K562 (cell line): ENCODE results near the gene NOL4L. TPM values are rescaled to one million over a fixed set of nuclear protein-coding genes. Genes with fewer than 3 reads are reported as not detected.

Source experiments
- BCOR ChIP-seq: fragments of 450-650 bp; IDR thresholded peaks from 2 replicates; pipeline ENCODE4 v1.6.1; 2016
- CBX1 ChIP-seq: sonication (generic); IDR thresholded peaks from 2 replicates; pipeline ENCODE4 v1.6.1; 2016; ENCODE audit warnings: antibody characterized with exemption, low read depth, mild to moderate bottlenecking
- DMBX1 ChIP-seq: fragments of 250-450 bp; sonication (Bioruptor Pico); IDR thresholded peaks from 2 replicates; pipeline ENCODE4 v1.8.0; 2022; ENCODE audit warnings: inconsistent platforms, mild to moderate bottlenecking, moderate library complexity, borderline replicate concordance
- E2F6 ChIP-seq, 2 experiments: IDR thresholded peaks; 2 replicates each; pipeline ENCODE4 v1.6.1; 2011; ENCODE audit warnings: borderline replicate concordance in 1 of 2, control low read depth in 1 of 2, low read depth in 1 of 2, low read length in 1 of 2, mild to moderate bottlenecking in 1 of 2, mixed read lengths in 1 of 2, moderate library complexity in 1 of 2; ENCODE audit not compliant: insufficient read depth in 1 of 2, insufficient read length in 1 of 2, poor library complexity in 1 of 2, severe bottlenecking in 1 of 2; ENCODE audit errors: extremely low read depth in 1 of 2
- ESRRA ChIP-seq: fragments of 450-650 bp; IDR thresholded peaks from 2 replicates; pipeline ENCODE4 v1.6.1; 2014; ENCODE audit warnings: low read depth, mild to moderate bottlenecking, moderate library complexity, borderline replicate concordance
- FOXA3 ChIP-seq, 2 experiments: fragments of 450-650 bp in 1 of 2; sonication (generic) in 1 of 2; formaldehyde crosslinking; IDR thresholded peaks in 1 of 2; conservative IDR thresholded peaks in 1 of 2; 2 replicates each; pipeline versions ENCODE4 v1.4.0 to v1.8.0; 2020 to 2022; ENCODE audit warnings: mild to moderate bottlenecking in 2 of 2, missing genetic modification reagents in 1 of 2
- KDM1A ChIP-seq, 2 experiments: fragments of 450-650 bp; IDR thresholded peaks; 2 replicates each; pipeline ENCODE4 v1.6.1; 2016; ENCODE audit warnings: mild to moderate bottlenecking in 2 of 2
- NR0B1 ChIP-seq: fragments of 450-650 bp; IDR thresholded peaks from one replicate; pipeline ENCODE4 v1.6.1; 2018; ENCODE audit warnings: mild to moderate bottlenecking, moderate library complexity; ENCODE audit not compliant: partially characterized antibody
- PTBP1 ChIP-seq: fragments of 200-400 bp; formaldehyde crosslinking; IDR thresholded peaks from 2 replicates; pipeline ENCODE4 v1.6.1; 2017; ENCODE audit warnings: low read depth, low read length
- RBM22 ChIP-seq: fragments of 200-400 bp; formaldehyde crosslinking; IDR thresholded peaks from 2 replicates; pipeline ENCODE4 v1.6.1; 2018; ENCODE audit warnings: low read length, low read depth; ENCODE audit not compliant: poor library complexity, severe bottlenecking
- RBM34 ChIP-seq: fragments of 200-400 bp; formaldehyde crosslinking; IDR thresholded peaks from 2 replicates; pipeline ENCODE4 v1.6.1; 2018; ENCODE audit warnings: low read length, borderline replicate concordance; ENCODE audit not compliant: insufficient read depth
- RCOR1 ChIP-seq, 2 experiments: IDR thresholded peaks; 2 replicates each; pipeline ENCODE4 v1.6.1; 2012; ENCODE audit warnings: low read depth in 2 of 2, low read length in 2 of 2, borderline replicate concordance in 1 of 2, improper control_type of control experiment in 1 of 2
- SMAD3 ChIP-seq: fragments of 450-650 bp; formaldehyde crosslinking; conservative IDR thresholded peaks from 2 replicates; pipeline ENCODE4 v1.4.0; 2020; ENCODE audit warnings: mild to moderate bottlenecking
- ZBTB1 ChIP-seq: sonication (generic); formaldehyde crosslinking; IDR thresholded peaks from 2 replicates; pipeline ENCODE4 v1.8.1; 2023; ENCODE audit warnings: missing genetic modification reagents, low read depth, mild to moderate bottlenecking, borderline replicate concordance
- ZBTB33 ChIP-seq: sonication (generic); formaldehyde crosslinking; IDR thresholded peaks from 2 replicates; pipeline ENCODE4 v1.8.1; 2023; ENCODE audit warnings: mild to moderate bottlenecking, missing genetic modification reagents
- ZFP36 ChIP-seq: fragments of 150-350 bp; IDR thresholded peaks from 2 replicates; pipeline ENCODE4 v1.6.1; 2018; ENCODE audit warnings: low read length, low read depth; ENCODE audit not compliant: partially characterized antibody
- ZKSCAN1 ChIP-seq: fragments of 150-350 bp; IDR thresholded peaks from 2 replicates; pipeline ENCODE4 v1.6.1; 2016; ENCODE audit warnings: low read depth, low read length
- ZNF512 ChIP-seq: IDR thresholded peaks from 2 replicates; pipeline ENCODE4 v1.6.1; 2016; ENCODE audit warnings: missing genetic modification characterization, missing compliant biosample characterization
- ZNF644 ChIP-seq: fragments of 200-800 bp; sonication (Bioruptor generic); IDR thresholded peaks from 2 replicates; pipeline ENCODE4 v1.6.1; 2016; ENCODE audit warnings: low read depth, missing genetic modification characterization, missing compliant biosample characterization
- polyA plus RNA-seq, 8 experiments: library from polyadenylated mRNA; depleted of rRNA in 4 of 8; stranded (reverse) in 5 of 8; unstranded in 3 of 8; fragments of >200 nt; fragmentation: Nextera tagmentation in 2 of 8; fragmentation: Illumina TruSeq in 1 of 8; extraction: Ambion mirVana in 2 of 8; extraction: Trizol in 1 of 8; gene quantifications; 2 replicates each; pipeline versions ENCODE4 v1.2.1 to v1.2.3, GENCODE V29; 2011 to 2014; ENCODE audit warnings: inconsistent platforms in 1 of 8, missing spikeins in 1 of 8
- total RNA-seq, 7 experiments: library from RNA; depleted of rRNA in 6 of 7; stranded (reverse); fragments of >200 nt in 6 of 7; fragmentation: Illumina TruSeq in 2 of 7; extraction: Trizol in 2 of 7; gene quantifications; 2 replicates each; pipeline versions ENCODE4 v1.2.1 to v1.2.3, GENCODE V29; 2011 to 2021; ENCODE audit warnings: low replicate concordance in 1 of 7

The NOL4L gene
- total and polyA plus RNA-seq, 9 of the 15 experiments (the other 6 are each of a cell fraction or from before 2014, with no cell fraction given), result 5.1 to 36.2 (median 13.6) TPM

- TF ChIP-seq ZNF512 (tag) (no peak), RBM22 (no peak), ZKSCAN1 (peak; percentile 87), CBX1 (peak; percentile 58), KDM1A (IDR thresholded peaks at IDR 0.05) (peak in 1 of 2 experiments; percentile 51; a peak in 2 of 4 replicates), ZBTB33 (CRISPR knock-in tag) (no peak), ESRRA (no peak), E2F6 (IDR thresholded peaks at IDR 0.05; ENCODE audit: borderline replicate concordance in 1 of 2, extremely low read depth in 1 of 2, insufficient read depth in 1 of 2, insufficient read length in 1 of 2, low read depth in 1 of 2, low read length in 1 of 2, poor library complexity in 1 of 2, severe bottlenecking in 1 of 2) (peak in 1 of 2 experiments; percentile 75), ZNF644 (tag) (no peak), FOXA3 (CRISPR knock-in tag; conservative IDR thresholded peaks at IDR 0.05 in 1 of 2, IDR thresholded peaks at IDR 0.05 in 1 of 2) (peak in 1 of 2 experiments; percentile 30; a peak in 1 of 4 replicates), DMBX1 (CRISPR knock-in tag) (no peak), ZFP36 (peak; percentile 25), RBM34 (no peak), SMAD3 (CRISPR knock-in tag) (no peak), BCOR (peak; percentile 90), PTBP1 (0 out of 2 replicates have a peak, but pooled peaks have one; percentile 69), ZBTB1 (CRISPR knock-in tag) (no peak), RCOR1 (IDR thresholded peaks at IDR 0.05; ENCODE audit: borderline replicate concordance in 1 of 2, low read depth in 2 of 2, low read length in 2 of 2) (peak in 1 of 2 experiments; percentile 18; a peak in 1 of 4 replicates), NR0B1 (no peak)
Observed at GRCh38 chr20:32580219-32580969, 4.7 kb downstream of the NOL4L start (continued).
